HG03469 (cell line): ENCODE measurements around the gene SCARB1.

ENCODE experiments used
- ATAC-seq: cut with Tn5 transposase; IDR thresholded peaks from one replicate; pipeline ENCODE4 v1.9.1; 2021; ENCODE audit warnings: mild to moderate bottlenecking, moderate library complexity, moderate number of reproducible peaks; ENCODE audit not compliant: unreplicated experiment

SCARB1 gene

GRCh38 chr12:124764451-124764850 is 99.2 kb downstream of the SCARB1 start:
- no peak for ATAC-seq

- no peak for ATAC-seq
Measured at GRCh38 chr12:124763594-124763979, 100.1 kb downstream of the SCARB1 start.

- no peak for ATAC-seq
Measured at GRCh38 chr12:124762791-124763593, 100.7 kb downstream of the SCARB1 start.

- no peak for ATAC-seq
Measured at GRCh38 chr12:124762384-124762783, 101.3 kb downstream of the SCARB1 start.

DNA sequence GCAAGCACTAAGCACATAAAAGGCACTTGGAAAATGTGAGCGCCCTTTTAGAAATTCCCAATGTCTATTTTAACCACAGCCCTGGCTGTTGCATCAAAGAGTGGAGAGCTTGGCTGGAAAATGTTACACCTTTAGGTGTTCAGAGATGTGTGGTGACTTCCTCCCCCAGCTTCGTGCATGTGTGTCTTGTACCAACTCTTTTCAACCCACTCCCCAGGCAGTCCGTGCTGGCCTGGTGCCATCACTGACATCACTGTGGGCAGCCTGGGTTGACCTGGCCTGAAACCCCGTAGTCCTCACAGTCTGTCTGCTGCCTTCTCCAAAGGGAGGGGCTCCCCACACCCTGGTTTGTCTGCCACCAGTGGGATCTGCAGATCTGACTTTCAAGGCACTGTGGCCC is 101.8 kb downstream of the SCARB1 start:
- no peak for ATAC-seq

GRCh38 chr12:124761056-124761455 is 102.6 kb downstream of the SCARB1 start:
- ATAC-seq = no peak

DNA sequence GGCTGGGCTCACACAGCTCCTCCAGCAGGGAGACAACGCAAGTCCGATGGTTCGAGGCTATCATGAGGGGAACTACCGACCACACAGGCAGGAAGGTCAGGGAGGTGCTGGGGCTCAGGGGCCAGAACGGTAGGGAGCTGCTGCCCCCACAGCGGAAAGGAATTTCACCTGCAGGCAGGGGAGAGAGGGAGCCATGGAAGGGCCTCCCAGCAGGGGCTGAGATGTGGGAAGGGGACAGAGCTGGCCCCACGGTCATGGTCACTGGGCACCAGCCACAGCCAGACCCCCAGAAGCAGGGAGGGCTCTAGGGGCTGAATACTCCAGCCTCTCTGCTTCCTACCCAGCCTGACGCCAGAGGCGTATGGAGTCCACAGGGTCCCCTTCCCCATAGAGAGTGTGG is 103.1 kb downstream of the SCARB1 start:
- no peak for ATAC-seq

GRCh38 chr12:124759841-124760503 is 103.7 kb downstream of the SCARB1 start:
- ATAC-seq = no peak

DNA sequence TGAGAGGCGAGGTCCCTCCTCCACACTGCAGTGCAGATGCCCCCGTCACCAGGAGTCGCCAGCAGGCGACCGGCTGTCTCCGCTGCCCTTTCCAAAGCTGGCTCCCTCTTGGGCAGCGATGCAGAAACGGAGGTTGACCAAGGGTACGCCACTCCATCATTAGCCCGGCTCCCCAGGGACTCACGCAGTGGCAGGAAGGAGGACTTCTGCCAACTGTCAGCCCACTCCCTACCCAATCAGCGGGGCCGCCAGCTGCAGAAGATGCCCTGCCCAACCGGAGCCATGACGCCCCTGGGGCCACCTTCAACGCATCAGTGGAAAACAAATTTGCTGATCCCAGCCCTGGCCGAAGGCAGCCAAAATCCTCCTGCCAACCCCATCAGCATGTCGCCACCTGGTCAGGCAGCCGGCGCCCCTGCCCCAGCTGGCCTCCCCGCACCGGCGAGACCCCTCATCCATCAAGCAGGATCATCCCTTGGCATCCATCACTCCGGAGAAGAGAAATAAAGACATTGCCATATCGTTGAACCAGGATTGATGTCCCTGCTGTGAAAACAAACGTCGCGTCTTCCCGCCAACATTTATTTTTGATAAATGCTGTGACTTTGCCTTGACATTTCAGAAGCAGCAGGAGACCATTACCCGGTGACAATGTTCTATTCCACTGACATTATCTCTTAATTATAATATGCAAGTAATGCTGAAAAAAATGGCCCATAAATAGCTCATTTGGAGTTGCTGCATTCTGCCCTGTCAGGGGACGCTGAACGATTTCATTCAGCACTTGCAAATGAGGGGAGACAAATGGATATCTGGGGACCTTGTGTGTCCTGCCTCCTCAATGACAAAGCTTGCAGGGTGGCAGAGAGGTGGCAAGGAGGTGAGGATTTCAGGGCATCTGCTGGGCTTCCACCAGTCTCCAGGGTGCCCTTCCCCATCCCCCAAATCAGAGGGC is 105.1 kb downstream of the SCARB1 start:
- no peak for ATAC-seq

DNA sequence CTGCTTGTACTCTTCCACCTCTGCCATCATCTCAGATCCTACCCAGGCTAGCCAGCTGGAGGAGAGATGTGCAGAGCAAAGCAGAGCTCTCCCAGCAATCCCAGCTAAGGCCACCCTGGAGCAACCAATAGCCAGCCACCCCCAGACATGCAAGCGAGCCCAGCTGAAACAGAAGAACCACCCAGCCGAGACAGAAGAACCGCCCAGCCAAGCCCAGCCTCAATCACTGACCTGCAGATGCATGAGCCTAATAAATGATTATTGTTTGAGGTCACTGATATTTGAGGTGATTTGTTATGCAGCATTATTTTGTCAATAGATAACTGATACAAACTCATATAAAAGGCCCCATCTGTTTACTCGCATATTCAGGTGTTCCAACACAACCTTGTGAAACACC is 106.3 kb downstream of the SCARB1 start:
- ATAC-seq = no peak

DNA sequence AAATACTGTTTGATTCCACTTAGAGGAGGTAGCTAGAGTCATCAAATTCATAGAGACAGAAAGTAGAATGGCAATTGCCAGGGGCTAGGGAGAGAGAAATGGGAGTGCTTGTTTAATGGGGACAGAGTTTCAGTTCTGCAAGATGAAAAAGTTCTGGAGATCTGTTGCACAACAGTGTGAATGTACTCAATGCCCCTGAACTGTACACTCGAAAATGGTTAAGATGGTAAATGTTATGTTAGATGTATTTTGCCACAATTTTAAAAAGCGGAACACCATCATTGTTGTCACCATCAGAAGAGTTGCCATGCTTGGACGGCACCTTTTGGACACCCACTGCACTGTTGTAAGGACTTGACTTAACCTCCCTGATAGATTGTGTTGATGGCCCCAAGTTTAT is 106.9 kb downstream of the SCARB1 start:
- no peak for ATAC-seq

- ATAC-seq = no peak
Measured at GRCh38 chr12:124756166-124756565, 107.5 kb downstream of the SCARB1 start.

DNA sequence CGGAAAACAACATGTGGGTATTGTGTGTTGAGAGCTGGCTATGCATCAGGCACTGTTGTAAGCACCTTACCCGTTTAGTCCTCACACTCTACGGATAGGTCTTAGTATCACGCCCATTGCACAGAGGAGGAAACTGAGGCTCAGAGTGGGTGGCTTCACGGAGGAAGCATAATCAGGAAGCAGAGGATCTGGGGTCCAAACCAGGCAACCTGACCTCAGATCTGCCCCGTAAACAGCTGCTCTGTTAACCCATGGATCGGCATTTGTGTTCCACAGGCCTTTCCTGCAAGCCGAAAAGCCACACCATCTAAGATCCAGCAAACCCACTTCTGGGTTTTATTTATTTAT is 107.9 kb downstream of the SCARB1 start:
- no peak for ATAC-seq

DNA sequence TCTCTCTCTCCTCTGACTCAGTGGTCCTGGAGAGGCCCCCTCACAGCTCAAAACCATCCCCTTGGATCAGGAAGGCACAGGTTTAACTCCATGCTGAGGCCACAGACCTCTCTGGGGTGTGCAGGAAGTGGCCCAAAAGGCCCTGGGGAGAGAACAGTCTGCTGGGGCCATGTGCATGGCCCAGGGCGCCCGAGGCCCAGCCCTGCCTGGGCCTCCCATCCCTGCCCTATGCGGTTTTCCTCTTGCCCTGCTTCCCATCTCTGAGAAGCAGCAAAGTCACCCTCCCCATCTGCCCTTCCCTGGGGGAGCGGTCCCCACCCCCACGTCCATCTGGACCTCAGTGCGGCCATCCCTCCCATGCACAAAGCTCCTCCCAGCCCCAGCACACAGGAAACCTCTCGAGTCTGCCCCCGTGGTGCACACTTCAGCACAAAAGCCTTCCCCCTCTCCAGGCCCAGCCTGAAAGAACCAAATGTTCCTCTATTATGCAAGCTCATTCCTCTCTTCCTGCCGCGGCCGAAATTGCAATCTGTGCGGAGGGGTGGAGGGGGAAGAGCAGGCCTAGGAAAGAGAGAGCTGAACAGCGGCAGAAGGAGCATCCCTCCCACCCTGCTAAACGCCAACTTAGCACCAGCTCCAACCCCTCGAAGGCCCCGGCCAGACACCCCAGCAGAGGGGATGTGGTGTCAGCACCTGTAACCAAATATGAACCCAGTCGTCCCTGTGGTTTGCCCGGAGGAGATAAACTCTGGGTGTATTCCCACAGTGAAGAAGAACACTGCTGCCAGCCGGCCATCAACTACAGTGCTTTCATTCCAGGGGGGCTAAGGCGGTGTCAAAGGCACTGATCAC is 108.5 kb downstream of the SCARB1 start:
- ATAC-seq = no peak

GRCh38 chr12:124754491-124754890 is 109.2 kb downstream of the SCARB1 start:
- no peak for ATAC-seq

DNA sequence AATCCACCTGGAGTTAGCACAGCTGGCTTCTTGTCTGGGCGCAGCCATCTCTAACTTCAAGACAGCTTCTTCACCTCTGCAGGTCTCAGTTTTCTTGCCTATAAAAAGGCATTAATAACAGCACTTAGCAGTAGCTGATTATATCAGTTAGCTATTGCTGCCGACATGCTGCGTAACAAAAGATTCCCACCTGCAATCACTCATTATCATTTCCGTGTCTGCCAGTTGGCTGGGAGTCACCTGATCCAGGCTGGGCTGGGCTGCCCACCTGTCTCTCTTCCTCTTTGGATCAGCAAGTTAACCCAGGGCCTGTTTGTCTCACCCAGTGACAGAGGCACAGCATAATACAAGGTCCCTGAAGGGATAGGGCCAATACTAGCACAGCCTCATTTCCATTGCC is 109.7 kb downstream of the SCARB1 start:
- no peak for ATAC-seq

DNA sequence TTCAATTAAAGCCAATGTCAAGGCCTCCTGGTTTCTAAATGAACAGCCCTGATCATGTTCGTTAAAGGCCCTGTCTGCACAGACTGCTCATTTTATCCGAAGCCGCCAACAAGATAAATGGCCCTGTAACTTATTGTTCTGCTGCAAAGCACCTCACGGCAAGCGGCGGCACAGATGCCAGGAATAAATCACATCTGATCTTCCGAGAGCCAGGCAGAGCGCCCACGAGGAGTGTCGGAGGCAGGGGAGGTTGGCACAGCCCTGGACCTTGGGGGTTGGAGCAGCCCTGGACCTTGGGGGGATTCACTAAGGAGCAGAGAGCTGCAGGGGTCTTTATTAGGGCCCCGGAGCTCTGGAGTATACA is 110.5 kb downstream of the SCARB1 start:
- ATAC-seq = no peak

DNA sequence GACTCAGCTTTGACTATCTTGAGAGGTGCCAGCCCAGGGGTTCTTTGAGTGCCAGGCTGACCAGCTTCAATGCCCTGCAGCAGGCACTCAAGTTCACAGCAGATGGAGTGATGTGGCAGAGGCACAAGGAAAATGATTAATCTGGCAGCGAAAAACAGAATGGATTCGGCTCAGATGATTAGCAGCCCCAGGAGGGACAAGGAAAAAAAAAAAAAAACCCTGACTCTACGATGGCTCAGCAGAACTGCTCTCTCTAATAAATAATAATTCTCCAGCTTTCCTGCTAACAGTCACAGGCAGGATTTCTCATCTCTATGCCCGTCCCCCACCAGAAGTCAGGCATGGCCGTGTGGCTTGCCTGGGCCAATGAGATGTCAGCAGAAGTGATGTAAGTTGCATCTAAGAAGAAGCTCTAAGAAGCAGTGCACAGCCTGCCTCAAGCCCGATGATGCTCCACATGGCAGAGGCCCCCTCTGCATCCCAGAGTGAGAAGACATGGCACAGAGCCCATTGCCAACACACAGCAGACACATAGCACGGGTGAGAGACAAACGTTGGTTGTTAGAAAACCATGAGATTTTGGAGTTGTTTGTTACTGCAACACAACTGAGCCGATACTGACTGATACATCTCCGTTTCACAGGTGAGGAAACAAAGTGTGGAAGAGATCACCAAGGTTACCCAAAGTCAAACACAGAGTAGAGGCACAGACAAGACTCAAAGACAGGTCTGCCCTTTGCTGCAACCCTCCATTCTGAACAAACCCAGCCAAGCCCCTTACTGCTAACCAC is 111.0 kb downstream of the SCARB1 start:
- no peak for ATAC-seq

DNA sequence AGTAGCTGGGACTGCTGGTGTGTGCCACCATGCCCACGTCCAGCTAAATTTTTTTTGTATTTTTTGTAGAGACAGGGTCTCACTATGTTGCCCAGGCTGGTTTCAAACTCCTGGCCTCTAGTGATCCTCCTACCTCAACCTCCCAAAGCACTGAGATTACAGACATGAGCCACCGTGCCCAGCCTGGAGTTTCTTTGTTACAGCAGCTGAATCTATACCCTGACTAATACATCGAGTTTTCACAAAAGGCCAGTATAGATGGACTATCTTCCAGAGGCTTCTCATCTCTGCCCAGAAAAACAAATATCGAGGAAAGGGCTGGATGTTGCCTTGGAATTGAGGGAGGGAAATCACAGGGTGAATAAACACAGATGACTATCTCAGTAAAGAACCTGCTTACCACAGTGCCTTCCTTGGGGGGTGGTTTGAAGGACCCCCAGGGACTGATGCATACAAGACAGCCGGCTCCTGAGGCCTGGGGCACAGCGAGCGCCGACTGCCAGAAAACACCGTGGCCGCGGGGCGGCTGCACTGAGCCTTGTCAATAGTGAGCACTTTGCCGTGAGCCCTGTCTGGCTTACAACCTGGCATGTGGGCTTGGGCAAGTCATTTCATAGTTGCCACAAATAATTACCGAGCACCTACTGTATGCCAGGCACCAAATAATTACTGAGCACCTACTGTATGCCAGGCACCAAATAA is 111.9 kb downstream of the SCARB1 start:
- ATAC-seq = no peak
